Measurements from ENCODE around the gene MORN4.
"Not testable (repeated sequence)": the region's sequence is repeated elsewhere in the genome, so short reads cannot be mapped to it uniquely, and the experiment has no call there.

Gene MORN4

DNA sequence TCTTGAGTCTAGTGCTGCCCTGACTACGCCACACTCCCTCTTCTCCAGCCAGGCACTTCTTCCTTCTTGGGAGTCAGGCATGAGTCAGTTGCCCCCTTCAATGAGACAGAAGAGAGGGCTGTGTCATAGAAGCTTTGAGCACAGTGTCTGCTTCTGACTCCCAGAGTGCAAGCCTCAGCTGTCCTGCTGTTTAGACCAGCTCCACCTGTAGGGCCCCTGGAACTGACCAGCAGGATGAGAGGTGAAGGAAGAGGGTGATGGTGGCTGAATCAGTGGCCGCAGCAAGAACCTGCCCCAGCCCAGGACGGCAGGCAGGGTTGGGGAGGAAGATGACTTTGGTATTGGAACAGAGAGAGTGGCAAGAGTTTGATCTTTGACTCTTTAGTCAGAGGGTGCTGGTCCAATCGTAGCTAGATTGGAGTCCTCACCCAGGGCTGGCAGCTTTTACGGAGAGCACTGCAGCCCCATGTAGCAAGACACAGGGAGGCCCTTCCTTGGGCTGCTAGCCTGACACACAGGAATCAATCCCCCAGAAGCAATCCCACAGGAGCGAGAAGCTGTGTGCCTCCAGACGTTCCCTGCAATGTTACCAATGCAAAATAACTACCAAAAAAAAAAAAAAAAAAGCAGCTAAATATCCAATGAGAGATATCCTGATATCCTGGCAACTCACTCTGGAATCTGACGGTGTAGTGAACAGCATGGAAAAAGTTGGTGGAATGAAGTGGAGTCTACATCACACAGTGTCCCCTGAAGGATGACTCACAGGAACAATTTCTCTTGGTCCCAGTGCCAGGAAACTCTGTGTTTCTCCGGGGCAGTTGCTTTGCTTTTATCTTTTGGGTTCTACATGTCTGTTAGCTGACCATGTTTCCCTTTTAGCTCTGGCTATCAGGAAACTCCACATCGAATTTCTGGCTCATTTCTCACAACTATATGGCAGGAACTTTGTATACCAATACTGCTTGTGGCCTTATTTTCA, 36.9 kb downstream of the MORN4 start:
- no peak for DNase-seq

DNA sequence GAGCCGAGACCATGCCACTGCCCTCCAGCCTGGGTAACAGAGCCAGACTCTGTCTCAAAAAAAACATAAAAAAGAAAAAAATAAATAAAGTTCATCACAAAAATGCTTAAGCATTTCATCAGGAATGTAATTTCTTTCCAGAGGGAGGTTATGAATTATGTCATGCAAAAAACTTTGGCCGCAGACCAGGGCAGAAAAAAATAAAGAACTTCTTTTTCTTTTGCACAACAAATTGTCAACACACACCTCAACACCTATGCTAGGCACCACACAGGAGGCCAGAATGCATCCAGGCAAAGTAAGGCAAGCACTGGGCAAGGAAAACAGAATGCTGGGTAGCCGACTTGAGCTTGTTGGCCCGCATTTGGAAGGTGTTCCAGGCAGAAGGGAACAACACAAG, 39.9 kb downstream of the MORN4 start:
- no peak for DNase-seq

DNA sequence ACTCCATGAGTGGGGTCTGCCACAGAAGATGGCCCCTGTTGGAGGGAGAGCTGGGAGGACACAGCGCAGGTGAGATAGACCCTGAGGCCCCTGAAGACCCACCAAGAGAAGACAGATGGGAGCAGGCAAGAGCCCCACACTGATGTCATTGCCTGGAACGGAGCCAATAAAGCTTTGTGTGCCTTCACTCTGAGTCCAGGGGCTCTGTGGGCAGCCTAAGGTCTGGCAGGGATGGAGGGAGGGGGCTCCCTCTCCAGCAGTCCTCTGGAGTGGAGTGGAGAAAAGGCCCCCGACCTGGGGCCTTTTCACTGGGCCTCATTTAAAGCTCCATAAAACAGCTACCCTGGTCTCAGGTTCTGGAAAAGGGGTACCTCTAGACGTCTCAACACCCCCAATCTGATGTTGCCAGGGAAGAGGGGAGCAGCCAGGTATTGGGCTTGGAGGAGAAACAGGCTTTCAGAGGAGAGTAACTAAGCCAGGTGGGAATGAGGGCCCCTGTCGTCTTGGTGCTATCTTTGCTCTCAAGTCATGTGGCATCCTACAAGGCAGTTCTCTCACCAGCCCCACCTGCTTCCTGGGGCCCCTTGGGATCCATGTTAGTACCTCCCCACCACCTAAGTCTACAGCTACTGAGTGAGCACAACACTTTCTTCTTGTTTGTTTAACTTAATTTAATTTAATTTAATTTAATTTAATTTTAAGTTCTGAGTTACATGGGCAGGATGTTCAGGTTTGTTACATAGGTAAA, 42.4 kb downstream of the MORN4 start:
- DNase-seq = no peak

DNA sequence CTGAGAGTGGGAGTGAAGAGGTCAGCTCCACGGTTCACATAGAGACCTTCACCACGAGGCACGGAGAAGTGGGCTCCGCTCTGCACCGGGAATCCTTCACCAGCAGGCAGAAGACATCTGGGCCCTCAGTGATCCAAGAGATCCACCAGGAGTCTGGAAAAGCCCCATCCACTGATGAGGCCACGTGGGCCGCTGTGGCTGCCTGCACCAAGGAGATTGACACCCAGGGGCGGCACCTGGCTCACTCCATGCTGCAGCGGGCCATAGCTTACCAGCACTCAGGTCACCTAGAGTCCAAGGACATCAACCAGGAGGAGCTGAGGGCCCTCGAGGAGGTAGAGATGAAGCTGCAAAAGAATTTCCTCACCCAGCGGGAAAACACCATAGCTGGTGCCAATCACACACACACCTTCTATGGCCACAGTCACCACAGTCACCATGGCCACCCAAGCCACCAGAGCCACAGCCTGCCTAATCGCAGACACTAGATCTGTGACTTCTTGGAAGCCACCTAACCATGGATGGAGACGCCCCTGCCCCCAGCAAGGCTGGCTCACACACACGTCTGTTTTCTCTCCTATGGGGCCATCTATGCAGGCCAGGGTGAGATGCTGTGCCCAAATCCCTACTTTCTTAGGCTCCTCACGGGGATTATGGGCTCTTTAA, 43.1 kb downstream of the MORN4 start:
- DNase-seq = no peak

DNA sequence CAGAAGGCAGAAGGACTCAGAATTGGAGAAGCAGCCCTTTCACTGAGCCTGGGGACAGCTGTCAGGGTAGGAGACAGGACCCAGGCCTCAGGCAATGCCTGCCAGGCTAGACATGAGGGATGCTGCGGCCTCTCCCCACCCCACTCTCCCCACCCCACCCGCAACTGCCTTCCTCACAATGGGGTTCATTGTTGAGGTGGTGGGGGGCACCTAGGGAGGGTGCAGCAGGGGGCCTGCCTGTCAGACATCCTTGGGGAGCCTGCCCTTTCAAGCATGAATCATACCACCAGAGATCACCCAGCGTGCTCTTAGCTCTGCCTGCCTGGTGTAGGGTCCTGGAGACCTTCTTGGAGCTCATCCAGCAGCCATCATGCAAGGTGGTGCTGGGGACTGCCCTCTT, 43.8 kb downstream of the MORN4 start, which contains the start of gene C10orf62:
C10orf62 (plus strand) TSS at position 243 of the 400 bp plus-strand sequence. CDS start 177 bp downstream, outside the sequence.
- no peak for DNase-seq

DNA sequence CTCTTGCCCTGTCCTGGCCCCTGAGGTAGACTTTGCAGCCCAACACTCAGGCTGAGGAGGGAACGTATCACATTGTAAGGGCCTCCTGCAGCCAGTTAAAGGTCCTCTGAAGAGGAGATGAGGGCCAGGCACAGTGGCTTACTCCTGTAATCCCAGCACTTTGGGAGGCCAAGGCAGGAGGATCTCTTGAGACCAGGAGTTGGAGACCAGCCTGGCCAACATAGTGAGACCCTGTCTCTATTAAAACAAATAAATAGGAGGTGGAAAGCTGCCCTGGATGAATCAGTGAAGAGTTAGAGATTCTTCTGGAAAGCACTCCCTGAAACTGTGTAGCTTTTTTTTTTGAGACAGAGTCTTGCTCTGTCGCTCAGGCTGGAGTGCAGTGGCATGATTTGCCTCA, 46.1 kb downstream of the MORN4 start:
- DNase-seq = no peak

DNA sequence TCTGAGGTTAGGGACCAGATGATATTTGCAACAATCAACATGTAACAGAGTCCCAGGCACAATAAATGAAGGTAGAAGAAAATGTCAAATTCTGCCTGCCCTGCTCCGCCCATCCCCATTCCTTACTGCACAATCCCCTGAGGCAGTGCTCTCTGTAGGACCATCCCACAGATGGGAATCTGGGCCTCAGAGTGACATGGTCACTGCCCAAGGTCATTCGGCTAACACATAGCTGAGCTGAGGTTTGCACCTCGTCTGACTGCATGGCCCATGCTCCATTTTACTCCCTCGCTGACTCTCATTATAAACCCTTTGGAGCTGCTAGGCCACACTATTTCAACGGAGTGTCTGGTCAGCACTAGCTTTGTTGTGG, 47.9 kb downstream of the MORN4 start:
- no peak for DNase-seq

DNA sequence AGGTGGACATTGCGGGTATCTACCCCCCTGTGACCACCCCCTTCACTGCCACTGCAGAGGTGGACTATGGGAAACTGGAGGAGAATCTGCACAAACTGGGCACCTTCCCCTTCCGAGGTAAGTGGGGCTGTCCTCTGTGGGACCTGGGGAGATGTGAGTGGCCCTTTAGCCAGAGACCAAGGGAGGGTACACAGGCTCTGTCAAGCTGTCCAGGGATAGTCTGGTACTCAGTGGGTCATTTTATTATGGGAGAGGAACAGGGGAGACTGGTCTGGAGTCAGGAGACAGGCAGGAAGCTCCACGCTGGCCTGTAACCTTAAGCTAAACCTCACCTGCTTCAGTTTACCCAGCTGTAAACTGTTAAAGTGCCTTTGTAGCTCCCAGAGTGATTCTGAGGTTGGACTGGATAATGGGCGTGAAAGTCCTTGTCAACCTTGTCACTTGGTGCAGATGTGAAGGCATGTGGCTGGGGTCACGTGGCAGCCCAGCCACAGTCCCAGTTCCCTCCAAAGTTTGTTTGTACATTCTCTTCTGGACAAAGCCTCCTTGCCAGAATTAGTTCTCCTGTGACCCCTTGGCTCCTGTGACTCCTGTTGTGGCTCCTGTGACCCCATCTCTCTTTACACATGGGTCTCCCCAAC, 48.4 kb downstream of the MORN4 start:
- DNase-seq = no peak

DNA sequence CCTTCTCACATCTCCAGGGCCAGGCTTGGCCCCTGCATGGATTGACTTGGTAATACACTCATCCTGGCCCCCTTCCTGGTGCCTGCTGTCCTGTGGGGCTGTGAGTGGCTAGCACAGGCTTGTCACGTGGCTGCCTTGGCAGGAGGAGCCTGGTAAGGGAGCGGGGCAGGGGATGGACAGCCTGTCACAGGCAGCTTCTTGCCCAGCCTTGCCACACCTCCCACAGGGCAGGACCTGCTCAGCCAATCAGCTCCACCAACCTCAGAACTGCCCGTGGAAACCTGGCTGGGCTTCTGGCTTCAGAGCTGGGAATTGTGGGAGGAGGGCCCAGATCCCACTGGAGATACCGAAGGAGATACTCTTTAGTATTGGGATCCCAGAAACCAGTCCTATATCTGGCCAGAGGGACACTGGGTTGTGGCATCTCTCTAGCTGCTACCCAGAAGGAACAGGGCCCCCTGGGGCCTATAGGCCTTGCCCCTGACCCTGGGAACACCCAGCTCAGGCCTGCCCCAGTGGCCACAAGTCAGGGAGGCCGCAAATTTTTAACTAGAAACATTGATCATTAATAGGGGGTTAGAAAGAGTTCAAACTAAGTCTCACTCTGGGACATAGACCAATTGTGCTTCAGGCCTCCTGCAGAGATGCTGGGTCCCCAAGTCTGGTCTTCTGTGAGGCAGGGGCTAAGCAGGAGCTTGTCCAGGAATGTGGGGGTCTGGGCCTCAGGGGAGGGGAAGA, 49.1 kb downstream of the MORN4 start, which contains the start of gene HOGA1:
HOGA1 (plus strand) TSS at position 330 of the 738 bp plus-strand sequence; CDS start at position 645, 315 bp downstream.
- no peak for DNase-seq

DNA sequence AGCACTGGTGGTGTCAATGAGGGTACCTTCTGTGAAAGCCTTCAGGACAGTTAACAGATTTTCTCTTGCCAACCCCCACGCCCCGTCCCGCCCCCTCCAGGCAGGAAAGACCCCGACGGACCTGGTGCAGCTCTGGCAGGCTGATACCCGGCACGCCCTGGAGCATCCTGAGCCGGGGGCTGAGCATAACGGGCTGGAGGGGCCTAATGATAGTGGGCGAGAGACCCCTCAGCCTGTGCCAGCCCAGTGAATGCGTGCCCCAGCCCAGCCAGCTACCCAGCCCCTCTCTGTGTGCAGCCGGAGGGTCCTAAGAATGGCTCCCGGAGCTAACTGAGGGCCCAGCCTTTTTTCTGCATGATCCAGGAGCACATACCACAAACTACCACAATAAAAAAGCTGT, 49.8 kb downstream of the MORN4 start:
- no peak for DNase-seq

DNA sequence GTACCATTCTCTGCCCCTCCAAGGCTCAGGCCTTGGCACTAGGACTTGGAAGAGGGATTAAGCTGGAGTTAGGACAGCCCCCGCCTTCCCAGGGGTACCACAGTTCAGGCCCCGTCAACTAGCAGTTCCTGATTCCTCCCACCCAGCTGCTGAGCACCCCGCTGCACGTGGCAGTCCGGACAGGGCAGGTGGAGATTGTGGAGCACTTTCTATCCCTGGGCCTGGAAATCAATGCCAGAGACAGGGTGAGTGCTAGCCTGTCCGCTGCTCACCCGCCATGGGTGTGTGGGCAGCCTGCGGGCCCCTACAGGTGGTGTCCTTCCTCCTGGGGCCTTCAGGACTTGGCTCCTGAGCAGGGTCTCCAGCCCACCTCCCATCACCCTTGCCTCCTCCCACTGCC, 51.1 kb downstream of the MORN4 start:
- no peak for DNase-seq

DNA sequence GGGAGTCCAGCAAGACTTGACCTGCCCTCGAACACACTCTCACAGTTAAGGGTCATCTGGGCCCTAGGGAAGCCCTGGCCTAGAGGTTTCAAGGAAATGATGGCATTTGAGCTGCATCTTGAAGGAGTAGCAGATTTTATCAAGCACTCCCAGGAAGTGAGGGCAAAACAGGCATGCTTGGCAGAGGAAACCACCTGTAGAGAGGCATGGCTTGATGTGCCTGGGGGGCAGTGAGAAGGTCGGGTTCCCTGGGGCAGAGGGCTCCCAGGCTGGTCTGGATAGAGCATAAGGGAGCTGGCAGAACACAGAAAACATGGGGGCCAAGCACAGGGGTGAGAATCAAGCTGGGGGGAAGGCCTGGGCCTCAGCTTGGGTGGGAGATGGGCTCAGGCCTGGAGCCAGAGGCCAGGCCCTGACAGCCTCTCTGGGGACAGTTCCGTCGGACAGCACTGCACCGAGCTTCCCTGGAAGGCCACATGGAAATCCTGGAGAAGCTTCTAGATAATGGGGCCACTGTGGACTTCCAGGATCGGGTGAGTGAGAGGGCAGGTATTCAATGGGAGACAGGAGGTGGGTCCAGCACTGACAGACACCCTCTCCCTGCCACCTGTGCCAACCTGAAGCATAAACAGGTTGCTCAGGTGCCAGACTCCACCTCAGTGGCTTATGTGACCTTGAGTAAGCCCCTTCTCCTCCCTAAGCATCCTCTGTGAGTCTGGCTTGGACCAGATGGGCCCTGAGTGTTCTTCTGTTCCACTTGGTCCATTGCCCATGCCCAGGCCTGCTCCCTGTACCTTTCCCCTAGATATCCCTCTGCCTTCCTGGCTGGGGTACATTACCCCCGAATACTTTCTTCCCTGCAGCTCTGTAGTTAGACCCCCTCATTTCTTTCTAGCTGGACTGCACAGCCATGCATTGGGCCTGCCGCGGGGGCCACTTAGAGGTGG, 52.6 kb downstream of the MORN4 start:
- DNase-seq = no peak

DNA sequence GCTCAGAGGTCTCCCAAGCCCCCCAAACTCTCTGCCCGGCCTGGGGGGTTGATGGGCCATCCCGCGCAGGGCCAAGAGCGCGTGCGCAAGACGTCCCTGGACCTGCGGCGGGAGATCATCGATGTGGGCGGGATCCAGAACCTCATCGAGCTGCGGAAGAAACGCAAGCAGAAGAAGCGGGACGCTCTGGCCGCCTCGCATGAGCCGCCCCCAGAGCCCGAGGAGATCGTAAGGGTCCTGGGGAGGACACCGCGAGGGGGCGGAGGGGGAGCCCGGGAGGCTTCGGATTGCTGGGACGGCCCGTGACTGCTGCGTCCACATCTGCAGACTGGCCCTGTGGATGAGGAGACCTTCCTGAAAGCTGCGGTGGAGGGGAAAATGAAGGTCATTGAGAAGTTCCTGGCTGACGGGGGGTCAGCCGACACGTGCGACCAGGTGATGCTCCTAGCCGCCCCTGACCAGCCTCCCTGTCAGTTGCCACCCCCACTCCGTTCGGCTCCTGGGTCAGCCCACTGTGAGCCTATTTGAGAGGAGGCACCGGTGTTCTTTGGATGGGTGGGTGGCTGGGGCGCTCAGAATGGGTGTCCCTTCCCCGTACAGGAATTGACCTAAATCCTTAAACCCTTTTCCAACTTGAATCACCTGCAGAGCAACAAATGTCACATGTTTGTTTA, 55.0 kb downstream of the MORN4 start:
- DNase-seq = no peak

DNA sequence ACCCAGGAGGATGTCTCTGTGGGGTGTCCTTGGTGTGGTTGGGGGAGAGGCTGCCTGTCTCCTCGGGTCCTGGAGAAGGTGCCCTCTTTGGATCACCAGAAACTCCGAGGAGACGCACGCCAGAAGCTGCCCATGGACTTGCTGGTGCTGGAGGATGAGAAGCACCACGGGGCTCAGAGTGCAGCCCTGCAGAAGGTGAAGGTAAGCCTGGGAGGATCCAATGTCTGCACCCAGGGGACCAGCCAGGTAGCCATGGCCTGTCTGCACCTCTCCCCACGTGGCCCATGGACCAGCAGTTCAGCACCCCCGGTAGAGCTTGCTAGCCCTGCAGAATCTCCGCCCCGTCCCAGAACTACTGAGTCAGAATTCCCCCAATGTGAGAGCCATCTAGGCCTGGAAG, 55.6 kb downstream of the MORN4 start:
- no peak for DNase-seq

DNA sequence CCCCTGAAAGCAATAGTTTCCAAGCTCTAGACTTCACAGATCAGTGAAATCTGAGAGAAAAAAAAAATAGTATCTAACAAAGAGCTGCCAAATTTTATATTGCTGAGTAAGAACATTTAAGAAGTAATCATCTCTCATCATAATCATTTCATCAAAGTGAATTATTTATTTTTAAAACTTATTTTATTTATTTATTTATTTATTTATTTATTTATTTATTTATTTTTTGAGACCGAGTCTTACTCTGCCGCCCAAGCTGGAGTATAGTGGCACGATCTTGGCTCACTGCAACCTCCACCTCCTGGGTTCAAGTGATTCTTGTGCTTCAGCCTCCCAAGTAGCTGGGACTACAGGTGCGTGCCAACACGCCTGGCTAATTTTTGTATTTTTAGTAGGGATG, 56.8 kb downstream of the MORN4 start:
- DNase-seq = not testable (repeated sequence)

DNA sequence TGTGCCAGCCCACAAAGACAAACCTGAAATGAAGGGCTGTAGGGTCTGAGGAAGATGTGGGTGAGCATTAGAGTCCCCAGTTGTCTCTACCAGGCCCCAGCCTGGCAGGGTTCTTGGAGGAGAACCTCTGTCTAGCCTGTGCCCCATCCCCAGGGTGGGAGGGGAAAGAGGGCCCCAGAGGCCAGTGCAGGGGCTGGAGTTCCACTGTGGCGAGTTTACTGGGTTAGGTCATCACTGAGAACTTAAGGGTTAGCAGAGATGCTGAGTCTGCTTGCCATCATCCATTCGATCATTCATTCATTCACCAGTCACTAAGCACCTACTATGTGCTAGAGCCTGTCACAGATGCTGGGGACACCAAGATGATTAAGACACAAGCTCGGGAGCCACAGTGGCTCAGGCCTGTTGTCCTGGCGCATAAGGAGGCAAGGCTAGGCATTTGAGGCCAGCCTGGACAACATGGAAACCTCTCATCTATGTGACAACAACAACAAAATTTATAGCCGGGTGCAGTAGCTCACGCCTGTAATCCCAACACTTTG, 58.1 kb downstream of the MORN4 start:
- no peak for DNase-seq

DNA sequence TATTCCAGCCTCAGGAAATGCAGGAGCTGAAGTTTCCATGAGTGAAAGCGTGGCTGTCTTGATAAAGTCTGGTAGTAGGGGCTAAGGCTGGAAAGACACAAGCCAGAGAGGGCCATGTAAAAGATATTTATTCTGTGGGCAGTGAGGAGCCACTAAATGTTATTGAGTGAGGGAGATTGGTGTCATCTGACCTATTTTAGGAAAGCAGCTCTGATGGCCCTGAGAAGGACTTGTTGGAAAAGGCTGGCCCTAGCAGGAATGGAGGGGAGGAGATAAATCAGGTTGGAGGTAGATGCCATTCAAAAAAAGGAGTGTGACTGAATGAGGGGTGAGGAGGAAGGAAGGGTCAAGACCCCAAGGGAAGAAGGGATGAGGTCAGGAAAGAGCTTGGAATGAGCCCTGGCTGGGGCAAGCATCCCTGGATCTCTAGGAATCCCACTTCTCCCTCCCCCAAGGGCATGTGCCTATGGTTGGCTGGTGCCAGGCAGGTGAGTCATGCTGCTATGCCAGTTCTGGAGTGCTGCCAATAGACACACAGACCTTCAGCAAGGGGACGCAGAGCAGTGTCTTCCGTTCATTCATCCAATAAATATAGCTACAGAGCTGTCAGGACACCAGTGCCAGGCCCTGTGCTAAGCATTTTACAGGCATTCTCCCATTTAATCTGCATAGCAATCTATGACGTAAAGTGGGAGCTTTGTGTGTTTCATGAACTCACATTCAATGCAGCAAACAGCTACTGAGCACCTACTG, 58.8 kb downstream of the MORN4 start:
- peak; percentile 63 to 79 for DNase-seq

DNA sequence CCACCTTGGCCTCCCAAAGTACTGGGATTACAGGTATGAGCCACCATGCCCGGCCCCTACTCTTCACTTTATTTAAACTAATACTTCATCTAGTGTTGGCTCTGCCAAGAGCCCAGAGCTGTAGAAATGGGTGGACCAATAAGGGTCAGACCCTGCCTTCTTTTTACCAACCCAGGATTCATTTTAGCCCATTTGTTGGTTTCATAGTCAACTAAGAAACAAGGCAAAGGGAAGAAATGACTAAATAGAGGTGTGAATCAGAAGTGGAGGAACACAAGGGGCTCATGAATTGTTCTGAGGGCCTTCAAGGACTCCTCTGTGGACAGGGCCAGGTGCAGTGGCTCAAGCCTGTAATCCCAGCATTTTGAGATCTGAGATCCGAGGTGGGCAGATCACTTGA, 59.6 kb downstream of the MORN4 start:
- DNase-seq = no peak

DNA sequence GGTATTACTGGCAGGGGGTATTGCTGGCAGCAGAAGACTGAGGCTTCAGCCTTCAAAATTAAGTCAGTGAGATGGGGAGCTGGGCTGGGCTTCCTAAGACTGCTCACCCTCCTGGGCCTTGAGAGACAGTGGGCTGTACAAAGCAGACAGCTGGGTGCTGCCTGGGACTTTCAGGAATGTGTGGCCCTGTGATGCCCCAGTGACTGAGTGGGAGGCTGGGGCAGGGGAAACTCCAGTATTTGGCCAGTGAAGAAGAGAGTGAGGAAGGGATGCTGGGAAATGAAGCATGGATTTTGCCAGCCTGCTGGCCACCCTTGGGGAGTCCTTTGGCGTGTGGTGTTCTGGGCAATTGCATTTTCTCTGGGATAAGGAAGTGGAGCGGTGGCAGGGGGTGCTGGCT, 60.3 kb downstream of the MORN4 start:
- DNase-seq = no peak
